Measurements from ENCODE around the gene MRPL17. TPM values are rescaled to one million over a fixed set of nuclear protein-coding genes. Genes with fewer than 3 reads are reported as not detected.

Gene MRPL17
- total RNA-seq, 2 donors from 2014 or later = 18.3 to 44.6 TPM

GRCh38 chr11:6667733-6668374 lies 15.3 kb downstream of the MRPL17 start:
- no peak for DNase-seq (ENCODE audit: low spot score)
- peak in 3 of 4 experiments; percentile 33 to 52 (median 45) for TF ChIP-seq CTCF (IDR thresholded peaks at IDR 0.05)
- TF ChIP-seq POLR2A (IDR thresholded peaks at IDR 0.05) = no peak
- TF ChIP-seq POLR2AphosphoS5 (IDR thresholded peaks at IDR 0.05) = no peak
- intact Hi-C loops (cut with DNase I) = no loop called here
- H3K36me3 ChIP-seq = no peaks in the 10 kb centered on the region
- no peak overlapping the region for H3K27ac ChIP-seq
- no peaks in the 10 kb centered on the region for H3K9me3 ChIP-seq
- no peaks in the 10 kb centered on the region for H3K4me1 ChIP-seq (replicated peaks)
- no peak overlapping the region for H3K4me3 ChIP-seq
- H3K27me3 ChIP-seq (replicated peaks; ENCODE audit: insufficient read depth) = no peaks in the 10 kb centered on the region
- 80% methylated on average over 3 of the region's 3 CpGs for WGBS

GRCh38 chr11:6666302-6667183 lies 16.6 kb downstream of the MRPL17 start:
- no peak for DNase-seq (ENCODE audit: low spot score)
- intact Hi-C loops (cut with DNase I) = no loop called here
- no peaks in the 10 kb centered on the region for H3K27me3 ChIP-seq (replicated peaks; ENCODE audit: insufficient read depth)
- no peak overlapping the region for H3K27ac ChIP-seq
- 90% methylated on average over 4 of the region's 4 CpGs for WGBS
- H3K36me3 ChIP-seq = no peaks in the 10 kb centered on the region
- H3K4me3 ChIP-seq = no peak overlapping the region
- TF ChIP-seq POLR2AphosphoS5 (IDR thresholded peaks at IDR 0.05) (no peak), CTCF (IDR thresholded peaks at IDR 0.05) (no peak), POLR2A (IDR thresholded peaks at IDR 0.05) (no peak)
- no peaks in the 10 kb centered on the region for H3K9me3 ChIP-seq
- H3K4me1 ChIP-seq (replicated peaks) = no peaks in the 10 kb centered on the region

GRCh38 chr11:6664551-6664950 lies 18.6 kb downstream of the MRPL17 start:
- 0% methylated on average over 1 of the region's 1 CpG for WGBS

GRCh38 chr11:6663794-6664469 lies 19.2 kb downstream of the MRPL17 start:
- intact Hi-C loops (cut with DNase I) = no loop called here
- Histone ChIP-seq H3K4me1 (replicated peaks) (no peaks in the 10 kb centered on the region), H3K36me3 (no peaks in the 10 kb centered on the region), H3K4me3 (no peak overlapping the region), H3K9me3 (no peaks in the 10 kb centered on the region), H3K27ac (no peak overlapping the region), H3K27me3 (replicated peaks; ENCODE audit: insufficient read depth) (no peaks in the 10 kb centered on the region)
- no peak for TF ChIP-seq POLR2AphosphoS5 (IDR thresholded peaks at IDR 0.05)
- no peak for TF ChIP-seq CTCF (IDR thresholded peaks at IDR 0.05)
- no peak for TF ChIP-seq POLR2A (IDR thresholded peaks at IDR 0.05)
- 58% methylated on average over 3 of the region's 3 CpGs for WGBS
- no peak for DNase-seq (ENCODE audit: low spot score)

More at GRCh38 chr11:6664551-6664950, 18.6 kb downstream of the MRPL17 start:
- Histone ChIP-seq H3K27me3 (replicated peaks; ENCODE audit: insufficient read depth) (no peaks in the 10 kb centered on the region), H3K27ac (no peak overlapping the region), H3K4me1 (replicated peaks) (no peaks in the 10 kb centered on the region), H3K36me3 (no peaks in the 10 kb centered on the region), H3K4me3 (no peak overlapping the region), H3K9me3 (no peaks in the 10 kb centered on the region)
- DNase-seq (ENCODE audit: low spot score) = no peak
- no peak for TF ChIP-seq POLR2AphosphoS5 (IDR thresholded peaks at IDR 0.05)
- no peak for TF ChIP-seq CTCF (IDR thresholded peaks at IDR 0.05)
- no peak for TF ChIP-seq POLR2A (IDR thresholded peaks at IDR 0.05)
- intact Hi-C loops (cut with DNase I) = no loop called here

Data from prostate gland (tissue), 2 donors.